Measurements from ENCODE around the gene RMC1.
"Not testable (repeated sequence)": the region's sequence is repeated elsewhere in the genome, so short reads cannot be mapped to it uniquely, and the experiment has no call there.

The RMC1 gene

GRCh38 chr18:23536204-23536603, 32.9 kb downstream of the RMC1 start:
- no peak for DNase-seq

DNA sequence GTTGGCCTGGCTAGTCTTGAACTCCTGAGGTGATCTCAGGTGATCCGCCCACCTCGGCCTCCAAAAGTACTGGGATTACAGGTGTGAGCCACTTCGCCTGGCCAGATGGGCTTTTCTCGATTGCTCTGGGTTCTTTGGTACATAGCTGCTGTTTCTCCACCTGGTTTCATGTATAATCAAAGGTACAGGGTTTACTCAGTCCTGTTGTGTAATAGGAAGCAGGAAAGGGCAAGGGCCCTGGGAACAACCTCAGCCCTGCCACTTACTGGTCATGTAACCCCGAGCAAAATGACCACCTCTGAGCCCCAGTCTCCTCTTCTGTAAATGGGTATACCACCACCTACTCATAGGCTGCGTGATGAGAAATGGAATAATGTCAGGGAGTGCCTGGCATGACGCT, 34.0 kb downstream of the RMC1 start:
- DNase-seq, result no peak

DNA sequence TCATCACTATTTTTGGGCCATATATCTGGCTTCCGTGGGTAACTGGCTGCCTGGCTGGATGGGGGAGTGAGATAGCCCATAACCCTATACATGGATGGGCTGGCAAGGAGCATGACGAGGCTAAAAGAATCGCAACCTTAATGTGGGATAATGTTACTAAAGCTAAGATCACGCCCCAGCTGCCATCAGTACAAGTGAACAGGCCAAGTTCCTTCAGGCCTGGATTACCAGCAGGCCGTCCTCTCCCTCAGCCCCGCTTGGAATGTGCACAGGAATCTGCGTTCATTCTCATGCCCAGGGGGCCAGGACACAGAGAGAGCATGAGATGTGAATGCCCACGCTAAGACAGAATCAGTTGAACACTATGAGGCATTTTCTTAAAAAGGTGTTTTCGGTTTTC, 34.7 kb downstream of the RMC1 start:
- no peak for DNase-seq

DNA sequence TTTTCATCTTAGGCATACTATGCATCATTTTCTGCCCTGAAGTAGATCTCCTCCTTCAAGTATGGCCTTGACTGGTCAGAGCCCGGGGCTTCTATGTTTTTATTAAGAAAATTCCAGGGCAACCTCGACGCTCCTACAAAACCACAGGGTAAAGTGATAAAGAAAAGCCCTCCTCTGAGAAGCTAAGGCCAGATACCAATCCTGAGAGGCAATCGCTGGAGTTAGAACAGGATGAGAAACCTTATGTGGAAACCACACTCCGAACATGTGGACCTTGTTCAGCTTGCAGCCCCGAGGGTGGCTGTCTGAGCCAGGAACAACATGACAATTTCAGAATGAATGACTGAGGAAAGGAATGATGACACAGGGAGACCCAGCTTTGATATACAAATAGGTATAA, 35.6 kb downstream of the RMC1 start:
- no peak for DNase-seq

- no peak for DNase-seq
These were observed 36.0 kb downstream of the RMC1 start for GRCh38 chr18:23539296-23539695.

GRCh38 chr18:23539911-23540525, 36.7 kb downstream of the RMC1 start:
- no peak for DNase-seq

DNA sequence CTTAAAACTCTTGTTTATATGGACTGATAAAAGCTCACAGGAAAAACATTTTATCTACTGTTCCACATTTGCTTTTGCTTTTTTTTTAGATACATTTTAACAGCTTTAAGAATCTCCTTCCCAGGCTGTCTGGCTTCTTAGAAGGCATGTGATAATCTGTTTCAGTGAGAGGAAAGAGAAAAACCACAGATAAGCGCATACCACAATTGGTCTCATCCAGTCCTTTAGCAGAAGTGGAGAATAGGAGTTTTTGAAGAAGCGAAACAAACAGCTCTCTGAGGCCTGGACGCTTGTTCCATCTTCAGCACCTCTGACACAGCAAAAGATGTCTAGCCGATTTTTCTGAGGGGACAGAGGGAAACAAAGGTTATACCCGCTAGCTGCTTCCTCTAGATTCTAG, 37.6 kb downstream of the RMC1 start:
- DNase-seq, result no peak

- no peak for DNase-seq
These were observed 38.2 kb downstream of the RMC1 start for GRCh38 chr18:23541349-23542093.

DNA sequence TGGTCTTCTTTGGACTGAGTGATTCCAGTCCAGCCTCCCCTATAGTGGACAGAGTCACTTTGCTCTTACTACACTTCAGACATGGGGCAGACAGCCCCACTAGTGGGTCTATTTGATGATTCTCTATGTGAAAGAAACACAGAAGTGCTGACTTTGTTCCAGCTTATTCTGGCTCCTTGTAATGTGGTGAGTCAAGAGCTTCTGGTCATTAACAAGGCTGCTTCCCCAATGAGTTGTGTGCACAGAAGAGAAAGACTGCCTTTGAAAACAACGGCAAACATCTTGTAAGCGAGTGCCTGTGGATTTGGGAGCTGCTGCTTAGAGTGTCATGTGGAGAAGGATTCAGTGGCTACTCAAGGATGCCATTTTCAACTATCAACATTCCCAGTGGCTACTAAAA, 39.1 kb downstream of the RMC1 start:
- no peak for DNase-seq

DNA sequence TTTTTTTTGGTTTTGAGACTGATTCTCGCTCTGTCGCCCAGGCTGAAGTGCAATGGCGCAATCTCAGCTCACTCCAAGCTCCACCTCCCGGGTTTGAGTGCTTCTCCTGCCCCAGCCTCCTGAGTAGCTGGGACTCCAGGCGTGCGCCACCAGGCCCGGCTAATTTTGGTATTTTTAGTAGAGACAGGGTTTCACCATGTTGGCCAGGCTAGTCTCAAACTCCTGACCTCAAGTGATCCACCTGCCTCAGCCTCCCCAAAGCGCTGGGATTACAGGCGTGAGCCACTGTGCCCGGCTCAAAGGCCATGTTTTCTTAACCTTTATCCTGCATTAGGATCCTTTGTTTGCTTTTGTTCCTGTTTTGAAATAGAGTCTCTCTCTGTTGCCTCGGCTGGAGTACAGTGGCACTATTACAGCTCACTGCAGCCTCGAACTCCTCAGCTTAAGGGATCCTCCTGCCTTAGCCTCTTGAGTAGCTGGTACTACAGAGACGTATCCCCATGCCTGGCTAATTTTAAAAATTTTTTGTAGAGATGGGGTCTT, 42.0 kb downstream of the RMC1 start:
- DNase-seq, result no peak

DNA sequence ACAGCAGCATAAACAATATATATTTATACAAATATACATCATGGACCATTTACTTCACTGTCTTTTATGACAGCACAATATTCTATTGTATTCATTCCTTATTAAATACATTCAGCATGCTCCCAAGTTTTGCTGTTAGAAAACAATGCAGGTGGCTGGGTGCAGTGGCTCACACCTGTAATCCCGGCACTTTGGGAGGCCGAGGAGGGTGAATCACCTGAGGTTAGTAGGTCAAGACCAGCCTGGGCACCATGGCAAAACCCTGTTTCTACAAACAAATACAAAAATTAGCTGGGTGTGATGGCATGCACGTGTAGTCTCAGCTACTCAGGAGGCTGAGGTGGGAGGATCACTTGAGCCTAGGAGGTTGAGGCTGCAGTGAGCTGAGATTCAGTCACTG, 44.0 kb downstream of the RMC1 start:
- DNase-seq, result no peak

GRCh38 chr18:23547846-23548245, 44.5 kb downstream of the RMC1 start:
- no peak for DNase-seq

- no peak for DNase-seq
These were observed 45.0 kb downstream of the RMC1 start for GRCh38 chr18:23548275-23548674.

DNA sequence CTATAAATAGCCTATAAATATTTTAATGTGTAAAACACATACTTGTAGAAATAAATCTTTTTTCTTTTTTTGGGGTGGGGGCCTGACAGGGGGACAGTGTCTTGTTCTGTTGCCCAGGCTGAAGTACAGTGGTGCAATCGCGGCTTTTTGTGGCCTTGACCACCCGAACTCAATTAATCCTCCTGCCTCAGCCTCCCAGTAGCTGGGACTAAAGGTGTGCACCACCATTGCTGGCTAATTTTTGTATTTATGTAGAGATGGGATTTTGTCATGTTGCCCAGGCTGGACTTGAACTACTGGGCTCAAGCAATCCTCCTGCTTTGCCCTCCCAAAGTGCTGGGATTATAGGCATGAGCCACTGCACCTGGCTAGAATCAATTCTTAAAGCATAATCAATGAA, 45.4 kb downstream of the RMC1 start:
- no peak for DNase-seq

DNA sequence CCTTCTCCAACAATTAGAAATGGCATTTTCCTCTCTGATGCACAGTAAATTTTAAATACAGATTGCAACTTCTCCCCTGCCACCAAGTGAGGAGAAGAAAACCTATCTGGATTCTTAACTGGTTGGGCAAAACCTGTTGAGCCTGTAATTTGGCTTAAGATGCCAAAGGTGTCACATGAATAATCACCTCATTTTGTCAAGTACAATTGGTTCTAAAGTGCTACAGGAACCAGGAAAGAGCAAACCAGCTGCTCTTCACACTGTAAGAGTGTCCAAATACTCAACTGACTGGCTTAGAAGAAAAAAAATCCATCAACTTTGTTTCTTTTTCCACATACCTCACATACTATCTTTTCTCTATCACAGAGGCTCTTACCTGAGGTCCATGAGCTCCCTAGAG, 47.6 kb downstream of the RMC1 start:
- DNase-seq, result no peak

- no peak for DNase-seq
These were observed 48.7 kb downstream of the RMC1 start for GRCh38 chr18:23551978-23552377.

DNA sequence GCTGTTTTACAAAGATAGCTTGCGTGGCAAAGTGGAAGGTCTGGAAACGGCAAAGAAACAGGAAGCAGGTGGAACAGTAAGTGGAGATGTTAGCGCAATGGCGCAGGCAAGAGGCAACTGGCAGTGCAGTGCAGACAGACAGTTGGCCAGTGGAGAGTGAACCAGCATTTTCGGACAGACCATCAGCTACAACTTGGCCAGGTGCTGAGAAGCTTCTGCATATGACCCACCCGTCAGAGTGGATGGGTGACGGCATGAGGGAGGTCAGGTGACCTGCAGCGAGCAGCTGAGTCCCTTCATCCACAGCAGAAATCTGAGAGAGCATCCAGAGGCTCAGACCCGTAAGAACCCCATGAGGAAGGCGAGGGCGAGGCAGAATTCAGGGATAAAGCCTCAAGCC, 49.2 kb downstream of the RMC1 start:
- no peak for DNase-seq

DNA sequence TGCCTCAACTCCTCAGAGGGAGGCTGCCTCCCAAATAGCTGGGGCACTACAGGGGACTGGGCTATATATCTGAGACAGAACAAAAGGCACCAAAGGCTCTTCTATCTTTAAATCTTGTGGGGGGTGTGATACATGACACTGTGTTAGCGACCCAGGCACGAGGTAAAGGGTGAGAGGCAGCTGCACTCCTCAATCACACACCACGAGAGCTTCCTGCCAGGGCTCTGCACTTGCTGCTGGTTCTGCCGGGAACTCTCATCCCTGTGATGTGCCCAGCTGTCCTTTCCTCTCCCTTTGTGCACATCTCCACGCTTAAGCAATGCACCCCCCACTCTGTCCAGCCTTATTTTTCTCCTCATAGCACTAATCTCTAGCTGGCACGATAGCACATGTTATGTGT, 50.6 kb downstream of the RMC1 start:
- DNase-seq, result no peak

DNA sequence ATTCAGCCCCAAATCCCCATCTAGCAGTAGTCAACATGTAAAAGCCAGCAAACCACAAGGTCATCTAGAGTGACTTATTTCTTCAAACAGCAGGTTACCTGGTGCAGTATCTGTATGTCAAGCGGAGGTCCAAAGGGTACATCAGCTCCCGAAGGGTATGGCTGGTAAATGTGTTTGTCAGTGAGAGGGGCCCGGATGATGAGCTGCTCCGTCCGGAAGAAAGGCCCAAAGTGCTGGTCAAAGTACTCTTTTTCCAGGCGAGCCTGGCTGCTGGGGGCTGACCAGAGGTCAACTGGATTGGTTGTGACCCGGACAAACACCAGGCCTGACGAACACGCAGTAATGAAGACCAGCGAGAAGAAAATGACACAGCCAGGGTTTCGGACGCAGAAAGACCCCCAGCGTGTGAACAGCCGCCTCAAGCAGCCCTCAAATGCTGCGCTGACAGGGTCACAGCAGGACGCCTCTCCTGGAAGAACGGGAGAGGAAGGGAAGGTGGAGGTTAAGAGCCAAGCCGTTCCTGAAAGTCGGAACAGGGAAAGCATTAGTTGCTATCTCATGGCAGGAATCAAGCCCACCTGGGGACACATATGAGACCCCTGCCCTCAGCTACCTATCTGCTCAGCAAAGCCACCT, 53.0 kb downstream of the RMC1 start:
- no peak for DNase-seq

DNA sequence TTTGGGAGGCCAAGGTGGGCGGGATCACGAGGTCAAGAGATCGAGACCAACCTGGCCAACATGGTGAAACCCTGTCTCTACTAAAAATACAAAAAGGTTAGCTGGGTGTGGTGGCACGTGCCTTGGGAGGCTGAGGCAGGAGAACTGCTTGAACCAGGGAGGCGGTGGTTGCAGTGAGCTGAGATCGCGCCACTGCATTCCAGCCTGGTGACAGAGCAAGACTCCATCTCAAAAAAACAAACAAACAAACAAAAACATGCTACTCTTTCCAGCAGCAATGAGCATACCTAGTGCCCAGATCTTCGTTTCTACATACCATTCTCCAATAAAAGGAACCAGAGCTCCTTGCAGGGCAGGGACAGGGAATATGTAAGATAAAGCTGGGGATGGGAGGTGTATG, 54.2 kb downstream of the RMC1 start:
- not testable (repeated sequence) for DNase-seq

- DNase-seq, result no peak
These were observed 56.9 kb downstream of the RMC1 start for GRCh38 chr18:23560186-23560585.

GRCh38 chr18:23563377-23564043, 60.2 kb downstream of the RMC1 start:
- no peak for DNase-seq

DNA sequence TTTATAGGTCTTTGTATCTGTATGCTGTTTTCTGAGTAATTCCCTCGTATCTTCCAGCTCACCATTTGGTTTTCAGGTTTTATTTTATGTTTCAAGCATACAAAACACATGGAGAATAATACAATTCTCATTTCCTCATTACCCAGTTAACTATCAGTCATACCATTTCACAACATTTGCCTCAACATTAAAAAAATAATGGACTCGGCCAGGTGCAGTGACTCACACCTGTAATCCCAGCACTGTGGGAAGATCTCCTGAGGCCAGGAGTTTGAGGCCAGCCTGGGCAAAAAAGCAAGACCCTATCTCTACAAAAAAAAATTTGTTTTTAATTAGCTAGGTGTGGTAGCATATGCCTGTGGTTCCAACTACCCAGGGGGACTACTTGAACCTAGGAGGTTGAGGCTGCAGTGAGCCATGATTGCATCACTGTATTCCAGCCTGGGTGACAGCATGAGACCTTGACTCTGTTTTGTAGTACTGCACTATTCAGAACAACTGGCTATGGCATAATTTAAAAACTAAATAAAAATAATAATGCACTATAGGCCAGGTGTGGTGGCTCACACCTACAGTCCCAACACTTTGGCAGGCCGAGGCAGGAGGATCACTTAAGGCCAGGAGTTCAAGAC, 62.7 kb downstream of the RMC1 start:
- no peak for DNase-seq

Data from NCI-H1105 (cell line).